GM18951 (cell line): ENCODE measurements around the gene SBNO2.
"Not testable (repeated sequence)": the region's sequence is repeated elsewhere in the genome, so short reads cannot be mapped to it uniquely, and the experiment has no call there.

Source experiments
- POLR2A ChIP-seq: IDR thresholded peaks from 4 replicates; pipeline ENCODE4 v1.6.1; 2011; ENCODE audit warnings: mild to moderate bottlenecking; ENCODE audit not compliant: insufficient read length, insufficient read depth; ENCODE audit errors: extremely low read depth
- in situ Hi-C: fragments of 300-500 bp; cut with MboI; formaldehyde crosslinking; loops from one replicate; pipeline ENCODE4 v1.12.0; 2022; ENCODE audit warnings: low sequenced_read_pairs, mixed read lengths, inconsistent platforms; ENCODE audit not compliant: unreplicated experiment

Gene SBNO2

GRCh38 chr19:1136621-1137317, 37.3 kb downstream of the SBNO2 start:
- TF ChIP-seq POLR2A, result no peak

GRCh38 chr19:1136201-1136600, 37.9 kb downstream of the SBNO2 start:
- TF ChIP-seq POLR2A, result no peak
- in situ Hi-C loops, result no loop called here

More at GRCh38 chr19:1136621-1137317, 37.3 kb downstream of the SBNO2 start:
- in situ Hi-C loops, result no loop called here

- TF ChIP-seq POLR2A, result no peak
- in situ Hi-C loops, result no loop called here
Observed at GRCh38 chr19:1135454-1135853, 38.6 kb downstream of the SBNO2 start.

DNA sequence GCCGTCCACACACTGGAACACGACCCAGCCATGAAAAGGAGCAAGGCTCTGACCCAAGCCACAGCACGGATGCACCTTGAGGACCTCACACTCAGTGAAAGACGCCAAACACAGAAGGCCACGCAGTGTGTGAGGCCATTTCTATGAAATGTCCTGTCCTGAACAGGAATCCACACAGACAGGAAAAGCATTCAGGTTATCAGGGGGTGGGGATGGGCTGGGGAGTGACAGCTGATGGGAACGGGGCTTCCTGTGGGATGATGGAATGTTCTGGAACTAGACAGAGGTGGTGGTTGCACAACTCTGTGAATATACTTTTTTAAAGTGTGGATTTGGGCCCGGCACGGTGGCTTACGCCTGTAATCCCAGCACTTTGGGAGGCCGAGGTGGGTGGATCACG, 39.6 kb downstream of the SBNO2 start:
- TF ChIP-seq POLR2A, result no peak
- in situ Hi-C loops, result no loop called here

- peak; percentile 56 for TF ChIP-seq POLR2A
- in situ Hi-C loops, result no loop called here
Observed at GRCh38 chr19:1133471-1133929, 40.6 kb downstream of the SBNO2 start.

GRCh38 chr19:1132552-1133383, 41.3 kb downstream of the SBNO2 start:
- in situ Hi-C loops, result no loop called here
- no peak for TF ChIP-seq POLR2A

- peak; percentile 77 for TF ChIP-seq POLR2A
- in situ Hi-C loops, result no loop called here
Observed at GRCh38 chr19:1131718-1132551, 42.1 kb downstream of the SBNO2 start.

DNA sequence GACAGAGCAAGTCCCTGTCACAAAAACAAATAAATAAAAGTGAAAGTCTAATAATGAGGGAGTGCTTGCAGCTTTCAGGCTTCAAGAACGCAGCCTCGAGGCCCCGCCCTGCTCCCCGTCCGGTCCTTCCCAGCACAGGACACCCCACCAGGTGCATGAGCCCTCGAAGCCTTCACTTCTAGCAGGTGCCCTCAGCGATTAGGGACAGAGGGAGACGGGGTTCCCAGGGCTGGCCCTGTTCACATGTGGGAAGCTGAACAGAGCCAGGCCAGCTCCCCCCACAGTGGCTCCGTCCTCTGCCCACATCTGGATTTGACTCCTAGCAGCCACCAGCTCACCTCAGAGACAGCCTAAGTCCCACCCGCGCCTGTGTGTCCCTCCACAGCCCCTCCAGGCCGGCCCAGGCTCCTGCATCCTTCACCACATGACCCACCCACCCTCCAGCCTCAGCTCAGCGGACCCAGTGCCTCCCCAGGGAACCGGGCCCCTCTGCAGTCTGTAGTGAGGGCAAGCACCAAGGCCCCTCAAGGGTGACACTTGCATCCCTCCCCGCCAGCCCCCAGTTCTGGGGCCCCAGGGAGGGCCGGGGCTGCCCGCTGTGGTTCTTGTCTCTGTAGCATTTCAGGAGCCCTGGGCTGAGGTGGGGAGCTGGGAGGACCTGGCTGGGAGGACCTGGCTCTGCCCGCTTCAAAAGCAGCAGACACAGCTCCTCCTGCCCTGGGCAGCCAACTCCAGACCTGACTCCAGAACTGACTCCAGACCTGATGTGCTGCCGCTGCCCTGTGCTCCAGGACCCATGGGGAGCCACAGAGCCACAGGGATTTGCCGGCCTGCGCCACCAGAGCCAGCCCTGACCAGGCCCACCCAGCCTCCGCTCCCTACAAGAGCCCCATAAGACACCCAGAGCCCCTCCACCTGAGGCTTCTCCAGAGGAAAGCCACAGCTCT, 43.0 kb downstream of the SBNO2 start:
- TF ChIP-seq POLR2A, result no peak
- in situ Hi-C loops, result no loop called here

- in situ Hi-C loops, result no loop called here
- no peak for TF ChIP-seq POLR2A
Observed at GRCh38 chr19:1129535-1129934, 44.5 kb downstream of the SBNO2 start.

GRCh38 chr19:1129084-1129483, 45.0 kb downstream of the SBNO2 start:
- in situ Hi-C loops, result not testable (repeated sequence)

DNA sequence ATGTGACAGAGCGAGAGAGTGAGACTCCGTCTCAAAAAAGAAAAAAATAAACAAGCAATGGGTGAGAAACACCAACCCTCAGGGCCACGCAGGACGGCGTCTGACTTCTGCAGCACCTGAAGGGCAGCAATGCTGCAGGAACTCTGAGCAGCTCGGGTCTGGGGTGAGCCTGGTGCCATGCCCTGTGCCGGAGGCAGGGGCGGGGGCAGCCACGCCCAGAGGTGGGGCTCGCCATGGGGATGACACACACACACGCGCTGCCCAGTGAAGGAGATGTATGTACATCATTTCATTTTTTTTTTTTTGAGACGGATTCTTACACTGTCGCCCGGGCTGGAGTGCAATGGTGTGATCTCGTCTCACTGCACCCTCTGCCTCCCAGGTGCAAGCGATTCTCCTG, 46.0 kb downstream of the SBNO2 start:
- in situ Hi-C loops, result no loop called here
- TF ChIP-seq POLR2A, result no peak

DNA sequence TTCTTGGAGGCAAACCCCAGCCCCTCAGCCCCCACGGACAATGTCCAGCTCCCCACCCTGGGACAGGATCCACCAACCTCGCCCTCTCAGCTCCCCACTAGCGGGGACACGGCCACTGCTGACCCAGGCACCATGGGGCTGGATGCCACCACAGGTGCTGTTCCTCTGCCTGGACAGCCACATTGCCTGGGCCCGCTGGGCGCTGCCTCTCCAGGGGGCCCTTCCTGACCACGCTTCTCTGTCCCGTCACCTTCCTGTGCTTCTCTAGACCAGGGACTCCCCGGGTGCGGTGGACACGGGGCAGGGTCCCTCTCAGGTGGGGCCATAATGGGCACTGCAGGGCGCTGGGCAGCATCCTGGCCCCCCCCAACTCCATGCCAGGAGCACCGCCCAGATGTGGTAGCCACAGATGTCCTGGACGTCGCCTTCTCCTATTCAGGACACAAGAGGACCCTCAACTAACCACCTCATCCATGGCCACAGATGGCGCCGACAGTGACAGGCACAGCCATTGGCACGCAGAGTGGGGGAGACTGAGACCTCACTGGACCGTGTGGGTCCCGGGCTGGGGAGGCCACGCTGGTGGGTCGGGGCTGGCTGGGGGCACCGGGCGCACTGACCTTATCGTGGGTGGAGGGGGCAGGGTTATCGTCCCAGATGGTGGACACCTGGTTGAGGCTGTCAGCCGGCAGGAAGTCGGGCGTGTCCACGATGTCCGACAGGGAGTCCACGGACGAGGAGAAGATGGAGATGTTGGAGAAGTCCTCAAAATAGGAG, 46.9 kb downstream of the SBNO2 start:
- in situ Hi-C loops, result no loop called here
- TF ChIP-seq POLR2A, result no peak
